Measurements from ENCODE around the gene OR6C1. TPM values are rescaled to one million over a fixed set of nuclear protein-coding genes. Genes with fewer than 3 reads are reported as not detected.

OR6C1 gene
- total RNA-seq (2021; fragmentation: NEBNext Ultra II Directional; extraction: Animal tissue kit (Norgen Biotek cat#: 25700)) (not detected in 2 replicates), polyA plus RNA-seq (2011; rRNA removed) (not detected in 2 replicates), polyA minus RNA-seq (2011; rRNA and poly(A)+ RNA removed) (not detected in 2 replicates)
- not detected for polyA plus RNA-seq (2011; cell fraction: cytosol; rRNA removed)
- polyA plus RNA-seq (2011; cell fraction: nucleus; rRNA removed): not detected
- polyA plus RNA-seq (2012, experiment 1 of 2): not detected in 4 replicates
- not detected for polyA plus RNA-seq (2012, experiment 2 of 2)
- not detected for polyA plus RNA-seq (2013, experiment 1 of 2)
- not detected for polyA plus RNA-seq (2013, experiment 2 of 2)
- polyA minus RNA-seq (2011; cell fraction: cytosol; rRNA and poly(A)+ RNA removed): not detected
- polyA minus RNA-seq (2011; cell fraction: nucleus; rRNA and poly(A)+ RNA removed): not detected
- long read RNA-seq, experiment 1: 0 reads
- long read RNA-seq, experiment 2: 0 reads

DNA sequence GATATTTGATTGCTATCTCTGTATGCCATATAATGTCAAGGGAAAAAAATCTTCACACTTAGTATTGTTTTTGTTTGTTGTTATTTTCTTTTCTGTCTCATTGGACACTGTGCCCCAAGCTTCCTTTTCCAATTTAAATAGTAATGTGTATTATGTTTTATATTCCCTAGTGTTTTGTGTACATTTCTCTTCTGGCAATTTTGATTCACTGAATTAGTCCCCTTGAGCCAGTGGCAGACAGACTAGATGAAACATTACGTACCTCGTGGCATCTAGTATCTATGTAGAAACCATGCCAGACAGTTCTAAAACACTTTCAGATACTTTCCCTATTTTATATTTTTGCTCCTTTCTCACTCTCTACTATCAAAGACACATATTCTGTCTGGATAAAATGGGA lies at the start of gene OR6C1:
Gene OR6C1 (plus strand): TSS at position 301 of the 400 bp plus-strand sequence. CDS start 6,257 bp downstream, outside the sequence.
- Histone ChIP-seq H4K8ac (ENCODE audit: extremely low read depth, insufficient read depth, low read length) (no peak within 1 kb of the TSS), H2BK12ac (ENCODE audit: low read depth, low read length) (no peak within 1 kb of the TSS), H2AK5ac (ENCODE audit: low read depth, low read length) (no peak within 1 kb of the TSS), H3K27ac (ENCODE audit: low read depth, low read length) (no peak within 1 kb of the TSS), H2BK15ac (ENCODE audit: low read length) (no peak within 1 kb of the TSS), H3K56ac (replicated peaks; ENCODE audit: insufficient read length, low read depth, low read length) (no peak within 1 kb of the TSS), H3K4me2 (ENCODE audit: insufficient read depth in 1 of 2, low read depth in 2 of 2, low read length in 2 of 2) (no peak within 1 kb of the TSS), H3K18ac (ENCODE audit: extremely low read depth, low read length) (no peak within 1 kb of the TSS), H4K5ac (ENCODE audit: insufficient read length, low read depth, low read length) (no peak within 1 kb of the TSS), H3K79me2 (ENCODE audit: control insufficient read depth in 1 of 2, insufficient read depth in 2 of 2, low read length in 2 of 2) (no peaks in the 10 kb centered on the region), H3K4me3 (ENCODE audit: extremely low read depth in 1 of 4, insufficient read depth in 2 of 4, low read depth in 3 of 4, low read length in 4 of 4) (no peak within 1 kb of the TSS), H3K36me3 (ENCODE audit: control insufficient read depth in 2 of 4, insufficient read depth in 4 of 4, low read length in 3 of 4) (no peaks in the 10 kb centered on the region), H3K79me1 (ENCODE audit: low read depth, low read length) (no peaks in the 10 kb centered on the region), H3K23me2 (ENCODE audit: low read depth, low read length) (no peaks in the 10 kb centered on the region), H2AFZ (ENCODE audit: low read length) (no peak within 1 kb of the TSS), H3K9ac (replicated peaks in 1 of 4; ENCODE audit: extremely low read depth in 1 of 4, low read depth in 3 of 4, low read length in 3 of 4) (no peak within 1 kb of the TSS), H3K23ac (ENCODE audit: insufficient read length) (no peak within 1 kb of the TSS), H3K4me1 (replicated peaks in 1 of 4; ENCODE audit: control insufficient read depth in 3 of 4, insufficient read depth in 4 of 4, low read length in 3 of 4) (no peaks in the 10 kb centered on the region), H4K91ac (replicated peaks; ENCODE audit: insufficient read length, low read length) (no peak within 1 kb of the TSS), H3K27me3 (replicated peaks in 1 of 4; ENCODE audit: control insufficient read depth in 3 of 4, extremely low read depth in 1 of 4, insufficient read depth in 3 of 4, low read length in 3 of 4) (no peaks in the 10 kb centered on the region), H2BK120ac (replicated peaks; ENCODE audit: low read depth, low read length) (no peak within 1 kb of the TSS), H2BK20ac (ENCODE audit: low read length) (no peak within 1 kb of the TSS), H3K9me3 (ENCODE audit: insufficient read depth in 2 of 2, low read depth in 1 of 2, low read length in 1 of 2) (no peaks in the 10 kb centered on the region), H2BK5ac (ENCODE audit: low read depth, low read length) (no peak within 1 kb of the TSS), H3K4ac (replicated peaks; ENCODE audit: insufficient read length, low read depth, low read length) (no peak within 1 kb of the TSS), H4K20me1 (replicated peaks in 1 of 2; ENCODE audit: control insufficient read depth in 1 of 2, insufficient read depth in 2 of 2, low read length in 2 of 2) (peaks cover 0 to 2% of the 10 kb centered on the region in 2 experiments), H3K14ac (ENCODE audit: insufficient read length) (no peak within 1 kb of the TSS)
- DNase-seq (ENCODE audit: low read depth in 1 of 2, low spot score in 2 of 2) (no peak), FAIRE-seq (no peak)
- 92% methylated on average over 2 of the region's 2 CpGs; no CpG with 5 or more reads in 1 of the 2 experiments for WGBS, 2 experiments (ENCODE audit: extremely low coverage in 1 of 2, insufficient coverage in 1 of 2, insufficient read length in 1 of 2, insufficient replicate concordance in 2 of 2, low coverage in 1 of 2, low lambda C conversion rate in 2 of 2, missing lambda C conversion rate in 1 of 2)
- CTCF ChIA-PET (ENCODE audit: partially characterized antibody): no interaction called here
- POLR2A ChIA-PET (ENCODE audit: partially characterized antibody): no interaction called here
- TF ChIP-seq CEBPB (IDR thresholded peaks at IDR 0.05; ENCODE audit: low read depth, low read length) (no peak), SRF (IDR thresholded peaks at IDR 0.05; ENCODE audit: low read depth, low read length) (no peak), RFX5 (IDR thresholded peaks at IDR 0.05; ENCODE audit: borderline replicate concordance, low read depth, low read length) (no peak), KDM1A (IDR thresholded peaks at IDR 0.05; ENCODE audit: borderline replicate concordance, low read length) (no peak), HDAC2 (IDR thresholded peaks at IDR 0.05; ENCODE audit: borderline replicate concordance in 1 of 2, low read depth in 2 of 2, low read length in 2 of 2) (no peak), BCL11A (IDR thresholded peaks at IDR 0.05; ENCODE audit: low read depth in 2 of 2, low read length in 2 of 2) (no peak), CBX5 (IDR thresholded peaks at IDR 0.05; ENCODE audit: low read depth, low read length) (no peak), RXRA (IDR thresholded peaks at IDR 0.05; ENCODE audit: insufficient read depth, low read depth, low read length) (no peak), GABPA (IDR thresholded peaks at IDR 0.05; ENCODE audit: borderline replicate concordance, insufficient read depth, low read length) (no peak), POLR2A (IDR thresholded peaks at IDR 0.05; ENCODE audit: control extremely low read depth in 1 of 2, low read depth in 2 of 2, low read length in 2 of 2) (no peak)
- TF ChIP-seq, protein P1, sequence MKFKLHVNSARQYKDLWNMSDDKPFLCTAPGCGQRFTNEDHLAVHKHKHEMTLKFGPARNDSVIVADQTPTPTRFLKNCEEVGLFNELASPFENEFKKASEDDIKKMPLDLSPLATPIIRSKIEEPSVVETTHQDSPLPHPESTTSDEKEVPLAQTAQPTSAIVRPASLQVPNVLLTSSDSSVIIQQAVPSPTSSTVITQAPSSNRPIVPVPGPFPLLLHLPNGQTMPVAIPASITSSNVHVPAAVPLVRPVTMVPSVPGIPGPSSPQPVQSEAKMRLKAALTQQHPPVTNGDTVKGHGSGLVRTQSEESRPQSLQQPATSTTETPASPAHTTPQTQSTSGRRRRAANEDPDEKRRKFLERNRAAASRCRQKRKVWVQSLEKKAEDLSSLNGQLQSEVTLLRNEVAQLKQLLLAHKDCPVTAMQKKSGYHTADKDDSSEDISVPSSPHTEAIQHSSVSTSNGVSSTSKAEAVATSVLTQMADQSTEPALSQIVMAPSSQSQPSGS (IDR thresholded peaks at IDR 0.05; ENCODE audit: low read length): no peak
